ENCODE measurements around the gene ZFYVE21. TPM values are rescaled to one million over a fixed set of nuclear protein-coding genes. Genes with fewer than 3 reads are reported as not detected.

Gene ZFYVE21
- polyA plus RNA-seq, 4 donors, result 40.0 to 53.6 (median 42.1) TPM

- Histone ChIP-seq H3K4me1 (ENCODE audit: control insufficient read depth in 3 of 3, insufficient read depth in 2 of 3, low read depth in 1 of 3, low read length in 2 of 3) (peaks cover 0 to 4% (median 0%) of the 10 kb centered on the region in 3 donors), H3K27me3 (ENCODE audit: control insufficient read depth in 3 of 3, insufficient read depth in 3 of 3, low read length in 3 of 3) (no peaks in the 10 kb centered on the region), H3K27ac (ENCODE audit: low read depth in 1 of 3, low read length in 2 of 3) (no peak overlapping the region), H3K36me3 (ENCODE audit: control insufficient read depth in 3 of 3, insufficient read depth in 2 of 3, low read depth in 1 of 3, low read length in 3 of 3) (peaks cover 0 to 94% (median 4%) of the 10 kb centered on the region in 3 donors), H3K4me3 (ENCODE audit: low read depth in 1 of 3, low read length in 3 of 3) (no peak overlapping the region), H3K9me3 (ENCODE audit: control insufficient read depth in 2 of 2, insufficient read depth in 1 of 2, low read depth in 1 of 2, low read length in 1 of 2) (no peaks in the 10 kb centered on the region)
- no peak for DNase-seq
- no peak for FAIRE-seq
- WGBS, 3 donors, result 82 to 92% (median 92%) methylated on average over 25 to 28 of the region's 28 CpGs
Observed at GRCh38 chr14:103705504-103706284, 9.9 kb upstream of the ZFYVE21 start.

- FAIRE-seq, result no peak
- Histone ChIP-seq H3K36me3 (ENCODE audit: control insufficient read depth in 3 of 3, insufficient read depth in 2 of 3, low read depth in 1 of 3, low read length in 3 of 3) (peaks cover 0 to 83% (median 4%) of the 10 kb centered on the region in 3 donors), H3K9me3 (ENCODE audit: control insufficient read depth in 2 of 2, insufficient read depth in 1 of 2, low read depth in 1 of 2, low read length in 1 of 2) (no peaks in the 10 kb centered on the region), H3K27me3 (ENCODE audit: control insufficient read depth in 3 of 3, insufficient read depth in 3 of 3, low read length in 3 of 3) (no peaks in the 10 kb centered on the region), H3K27ac (ENCODE audit: low read depth in 1 of 3, low read length in 2 of 3) (no peak overlapping the region), H3K4me3 (ENCODE audit: low read depth in 1 of 3, low read length in 3 of 3) (no peak overlapping the region), H3K4me1 (ENCODE audit: control insufficient read depth in 3 of 3, insufficient read depth in 2 of 3, low read depth in 1 of 3, low read length in 2 of 3) (peaks cover 0 to 7% (median 0%) of the 10 kb centered on the region in 3 donors)
- no peak for DNase-seq
- 92 to 94% (median 94%) methylated on average over 40 to 41 of the region's 41 CpGs for WGBS, 3 donors
Observed at GRCh38 chr14:103706551-103707328, 8.9 kb upstream of the ZFYVE21 start.

- Histone ChIP-seq H3K36me3 (ENCODE audit: control insufficient read depth in 3 of 3, insufficient read depth in 2 of 3, low read depth in 1 of 3, low read length in 3 of 3) (peaks cover 0 to 79% (median 2%) of the 10 kb centered on the region in 3 donors), H3K27ac (ENCODE audit: low read depth in 1 of 3, low read length in 2 of 3) (no peak overlapping the region), H3K4me1 (ENCODE audit: control insufficient read depth in 3 of 3, insufficient read depth in 2 of 3, low read depth in 1 of 3, low read length in 2 of 3) (peaks cover 0 to 7% (median 0%) of the 10 kb centered on the region in 3 donors), H3K27me3 (ENCODE audit: control insufficient read depth in 3 of 3, insufficient read depth in 3 of 3, low read length in 3 of 3) (no peaks in the 10 kb centered on the region), H3K9me3 (ENCODE audit: control insufficient read depth in 2 of 2, insufficient read depth in 1 of 2, low read depth in 1 of 2, low read length in 1 of 2) (no peaks in the 10 kb centered on the region), H3K4me3 (ENCODE audit: low read depth in 1 of 3, low read length in 3 of 3) (no peak overlapping the region)
- FAIRE-seq (no peak), DNase-seq (no peak)
- WGBS, 3 donors, result 90 to 96% (median 91%) methylated on average over 24 to 29 of the region's 29 CpGs
Observed at GRCh38 chr14:103707329-103708263, 8.0 kb upstream of the ZFYVE21 start.

DNA sequence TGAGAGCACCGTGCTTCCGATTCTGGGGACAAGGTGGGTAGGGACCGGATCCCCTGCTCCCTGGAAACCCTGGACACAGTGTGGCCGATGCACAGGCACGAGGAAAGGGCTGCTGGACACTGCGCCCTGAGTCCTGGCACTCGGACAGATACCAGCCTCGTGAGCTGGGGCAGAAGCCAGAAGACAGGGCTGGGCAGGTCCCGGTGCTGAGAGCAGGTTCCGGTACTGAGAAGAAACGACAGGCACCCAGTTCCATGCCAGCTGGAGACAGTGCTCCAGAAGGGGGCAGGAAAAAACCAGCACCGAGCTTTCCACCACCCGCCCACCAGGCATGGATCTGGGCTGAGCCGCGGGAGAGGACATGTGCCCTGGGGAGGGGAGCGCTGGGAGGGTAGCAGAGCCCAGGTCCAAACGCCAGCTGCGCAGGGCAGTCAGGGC, 6.8 kb upstream of the ZFYVE21 start:
- H3K36me3 ChIP-seq (ENCODE audit: control insufficient read depth in 3 of 3, insufficient read depth in 2 of 3, low read depth in 1 of 3, low read length in 3 of 3), result peaks cover 0 to 68% (median 0%) of the 10 kb centered on the region in 3 donors
- no peak for DNase-seq
- H3K27ac ChIP-seq (ENCODE audit: low read depth in 1 of 3, low read length in 2 of 3), result no peak overlapping the region
- no peak overlapping the region for H3K4me3 ChIP-seq (ENCODE audit: low read depth in 1 of 3, low read length in 3 of 3)
- WGBS, 3 donors, result 90 to 92% (median 91%) methylated on average over 18 of the region's 18 CpGs
- H3K27me3 ChIP-seq (ENCODE audit: control insufficient read depth in 3 of 3, insufficient read depth in 3 of 3, low read length in 3 of 3), result no peaks in the 10 kb centered on the region
- FAIRE-seq, result no peak
- peaks cover 0 to 7% (median under 1%) of the 10 kb centered on the region in 3 donors for H3K4me1 ChIP-seq (ENCODE audit: control insufficient read depth in 3 of 3, insufficient read depth in 2 of 3, low read depth in 1 of 3, low read length in 2 of 3)
- H3K9me3 ChIP-seq (ENCODE audit: control insufficient read depth in 2 of 2, insufficient read depth in 1 of 2, low read depth in 1 of 2, low read length in 1 of 2), result no peaks in the 10 kb centered on the region

DNA sequence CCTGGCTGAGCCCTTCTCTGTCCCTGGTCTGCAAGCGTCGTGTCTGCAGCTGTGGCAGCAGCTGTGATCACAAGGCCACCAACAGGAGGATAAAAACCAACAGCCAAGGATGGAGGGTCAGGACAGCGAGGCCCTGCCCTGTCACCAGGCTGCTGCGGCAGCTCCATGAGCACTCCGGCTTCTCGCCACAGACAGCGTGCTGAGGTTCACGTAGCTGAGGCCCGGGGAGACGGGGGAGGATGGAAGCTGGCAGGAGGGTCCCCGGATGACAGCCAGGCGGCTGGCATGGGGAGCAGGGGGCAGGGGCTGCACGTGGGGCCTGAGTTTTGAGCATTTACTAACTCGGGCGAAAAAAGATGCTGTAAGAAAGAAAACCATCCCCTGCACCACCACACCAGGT, 5.8 kb upstream of the ZFYVE21 start:
- H3K4me3 ChIP-seq (ENCODE audit: low read depth in 1 of 3, low read length in 3 of 3), result no peak overlapping the region
- no peak for FAIRE-seq
- whole genome bisulfite sequencing, 3 donors, result 92 to 93% (median 93%) methylated on average over 15 of the region's 15 CpGs
- H3K4me1 ChIP-seq (ENCODE audit: control insufficient read depth in 3 of 3, insufficient read depth in 2 of 3, low read depth in 1 of 3, low read length in 2 of 3), result peaks cover 0 to 10% (median 5%) of the 10 kb centered on the region in 3 donors
- no peak overlapping the region for H3K27ac ChIP-seq (ENCODE audit: low read depth in 1 of 3, low read length in 2 of 3)
- no peaks in the 10 kb centered on the region for H3K9me3 ChIP-seq (ENCODE audit: control insufficient read depth in 2 of 2, insufficient read depth in 1 of 2, low read depth in 1 of 2, low read length in 1 of 2)
- DNase-seq, result no peak
- H3K36me3 ChIP-seq (ENCODE audit: control insufficient read depth in 3 of 3, insufficient read depth in 2 of 3, low read depth in 1 of 3, low read length in 3 of 3), result peaks cover 0 to 58% (median 0%) of the 10 kb centered on the region in 3 donors
- H3K27me3 ChIP-seq (ENCODE audit: control insufficient read depth in 3 of 3, insufficient read depth in 3 of 3, low read length in 3 of 3), result no peaks in the 10 kb centered on the region

DNA sequence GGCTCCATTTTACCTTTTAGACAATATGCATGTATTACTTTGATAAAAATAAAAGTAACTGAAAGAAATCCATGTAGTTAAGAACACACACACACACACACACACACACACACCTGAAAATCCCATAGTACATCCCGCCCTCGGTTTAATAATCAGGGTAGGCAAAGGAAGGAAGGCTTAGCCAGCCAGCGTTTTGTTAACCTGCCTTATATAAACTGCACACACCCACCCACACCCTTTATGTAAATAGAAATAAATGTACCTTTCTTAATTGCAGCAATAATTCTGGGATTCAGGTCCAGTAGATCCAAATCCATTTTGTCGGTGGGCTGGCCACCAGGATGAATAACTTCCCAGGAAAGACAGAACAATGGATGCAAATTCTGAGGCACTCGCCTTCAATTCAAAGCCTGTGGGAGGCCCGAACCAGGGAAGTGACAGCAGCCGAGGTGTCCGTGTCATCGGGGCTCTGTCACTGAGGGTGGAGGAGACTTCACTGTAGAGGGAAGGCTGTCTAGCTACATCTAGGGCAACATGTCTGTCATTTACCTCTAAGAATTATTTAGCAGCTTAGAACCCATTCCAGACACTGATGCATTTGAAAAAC, 4.7 kb upstream of the ZFYVE21 start:
- peak; percentile 34 to 74 for DNase-seq
- H3K27ac ChIP-seq (ENCODE audit: low read depth in 1 of 3, low read length in 2 of 3), result peak overlapping the region in 1 of 3 donors; percentile 57
- FAIRE-seq, result no peak

DNA sequence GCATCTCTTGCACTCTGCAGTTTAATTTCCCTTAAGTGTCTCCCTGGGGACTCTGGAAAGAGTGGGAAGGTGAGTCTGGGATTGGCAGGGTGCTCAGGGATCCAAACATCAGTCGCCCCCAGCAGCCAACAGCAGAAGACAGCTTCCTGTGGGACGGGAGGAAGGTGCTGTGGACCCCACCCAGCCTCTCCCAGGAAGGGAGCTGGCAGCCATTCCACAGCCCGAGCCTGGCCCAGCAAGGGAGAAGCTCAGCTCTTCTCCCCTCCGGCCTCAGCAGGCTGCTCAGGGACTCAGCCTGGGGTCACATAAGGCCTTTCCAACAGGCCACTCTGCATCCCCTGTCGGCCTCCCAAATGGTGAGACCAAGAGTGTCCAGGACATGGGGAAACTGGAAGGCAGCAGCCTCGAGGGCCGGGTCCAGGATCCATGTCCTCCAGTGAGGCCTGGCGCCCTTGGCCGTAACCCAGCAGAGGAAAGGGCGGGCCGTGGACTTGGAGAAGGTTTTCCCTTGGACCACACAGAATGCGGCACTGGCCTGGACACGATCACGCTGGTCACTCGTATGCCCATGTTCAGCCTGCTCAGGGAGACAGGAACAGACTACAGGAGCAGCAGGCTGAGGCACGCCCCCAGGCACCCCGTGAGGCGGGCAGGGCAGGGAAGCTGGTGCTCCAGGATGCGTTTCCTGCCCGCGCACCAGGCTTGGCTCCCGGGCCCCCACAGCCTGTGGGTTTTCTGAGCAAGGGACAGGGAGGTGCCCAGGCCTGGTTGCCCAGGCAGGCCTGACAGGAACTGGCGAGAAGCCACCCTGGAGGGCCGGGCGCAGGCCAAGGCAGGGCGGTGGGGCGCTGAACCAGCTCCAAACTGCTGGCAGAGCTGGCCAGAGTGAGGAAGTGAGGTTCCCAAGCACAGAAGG, 3.8 kb upstream of the ZFYVE21 start:
- DNase-seq, result peak in 1 of 2 donors; percentile 44
- Histone ChIP-seq H3K27ac (ENCODE audit: low read depth in 1 of 3, low read length in 2 of 3) (peak overlapping the region in 1 of 3 donors; percentile 57), H3K27me3 (ENCODE audit: control insufficient read depth in 3 of 3, insufficient read depth in 3 of 3, low read length in 3 of 3) (no peaks in the 10 kb centered on the region), H3K9me3 (ENCODE audit: control insufficient read depth in 2 of 2, insufficient read depth in 1 of 2, low read depth in 1 of 2, low read length in 1 of 2) (no peaks in the 10 kb centered on the region), H3K36me3 (ENCODE audit: control insufficient read depth in 3 of 3, insufficient read depth in 2 of 3, low read depth in 1 of 3, low read length in 3 of 3) (peaks cover 0 to 39% (median 0%) of the 10 kb centered on the region in 3 donors), H3K4me1 (ENCODE audit: control insufficient read depth in 3 of 3, insufficient read depth in 2 of 3, low read depth in 1 of 3, low read length in 2 of 3) (peaks cover 0 to 14% (median 5%) of the 10 kb centered on the region in 3 donors), H3K4me3 (ENCODE audit: low read depth in 1 of 3, low read length in 3 of 3) (no peak overlapping the region)
- FAIRE-seq, result no peak
- WGBS, 3 donors, result 35 to 56% (median 41%) methylated on average over 27 of the region's 27 CpGs

More for the DNA sequence above, 4.7 kb upstream of the ZFYVE21 start:
- H3K36me3 ChIP-seq (ENCODE audit: control insufficient read depth in 3 of 3, insufficient read depth in 2 of 3, low read depth in 1 of 3, low read length in 3 of 3), result peaks cover 0 to 48% (median 0%) of the 10 kb centered on the region in 3 donors
- H3K4me3 ChIP-seq (ENCODE audit: low read depth in 1 of 3, low read length in 3 of 3), result no peak overlapping the region
- no peaks in the 10 kb centered on the region for H3K9me3 ChIP-seq (ENCODE audit: control insufficient read depth in 2 of 2, insufficient read depth in 1 of 2, low read depth in 1 of 2, low read length in 1 of 2)
- H3K27me3 ChIP-seq (ENCODE audit: control insufficient read depth in 3 of 3, insufficient read depth in 3 of 3, low read length in 3 of 3), result no peaks in the 10 kb centered on the region
- 10 to 52% (median 45%) methylated on average over 9 of the region's 9 CpGs for WGBS, 3 donors
- peaks cover 0 to 10% (median 5%) of the 10 kb centered on the region in 3 donors for H3K4me1 ChIP-seq (ENCODE audit: control insufficient read depth in 3 of 3, insufficient read depth in 2 of 3, low read depth in 1 of 3, low read length in 2 of 3)

Data from small intestine (tissue), 7 donors.